GM12872 (cell line): ENCODE data around the gene SNX14.

Experiments used
- CTCF ChIP-seq: IDR thresholded peaks from 3 replicates; pipeline ENCODE4 v1.5.1; 2011; ENCODE audit warnings: low read depth, mild to moderate bottlenecking, low read length, moderate library complexity; ENCODE audit not compliant: insufficient read depth

Gene SNX14

GRCh38 chr6:85463621-85464259, 129.9 kb downstream of the SNX14 start:
- no peak for TF ChIP-seq CTCF

DNA sequence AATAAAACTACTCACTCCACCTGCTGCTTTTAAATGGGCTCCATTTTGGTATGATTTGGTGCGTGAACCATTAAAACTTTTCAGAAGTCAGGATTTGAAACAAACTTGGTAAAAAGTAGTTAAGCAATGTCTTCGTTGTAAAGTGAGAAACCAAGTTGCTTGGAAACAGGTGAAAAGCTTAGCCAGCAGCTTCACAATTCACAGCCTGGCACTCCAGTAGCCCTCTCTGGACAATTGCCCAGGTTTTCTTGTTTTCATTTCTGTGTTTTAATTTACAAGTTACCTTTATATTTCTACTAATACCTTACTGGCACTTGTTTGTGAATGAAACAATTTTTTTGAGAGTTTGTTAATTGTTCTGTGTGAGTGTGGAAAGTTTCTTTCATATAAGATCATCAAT, 131.0 kb downstream of the SNX14 start:
- TF ChIP-seq CTCF: no peak

GRCh38 chr6:85461798-85462170, 131.9 kb downstream of the SNX14 start:
- no peak for TF ChIP-seq CTCF

DNA sequence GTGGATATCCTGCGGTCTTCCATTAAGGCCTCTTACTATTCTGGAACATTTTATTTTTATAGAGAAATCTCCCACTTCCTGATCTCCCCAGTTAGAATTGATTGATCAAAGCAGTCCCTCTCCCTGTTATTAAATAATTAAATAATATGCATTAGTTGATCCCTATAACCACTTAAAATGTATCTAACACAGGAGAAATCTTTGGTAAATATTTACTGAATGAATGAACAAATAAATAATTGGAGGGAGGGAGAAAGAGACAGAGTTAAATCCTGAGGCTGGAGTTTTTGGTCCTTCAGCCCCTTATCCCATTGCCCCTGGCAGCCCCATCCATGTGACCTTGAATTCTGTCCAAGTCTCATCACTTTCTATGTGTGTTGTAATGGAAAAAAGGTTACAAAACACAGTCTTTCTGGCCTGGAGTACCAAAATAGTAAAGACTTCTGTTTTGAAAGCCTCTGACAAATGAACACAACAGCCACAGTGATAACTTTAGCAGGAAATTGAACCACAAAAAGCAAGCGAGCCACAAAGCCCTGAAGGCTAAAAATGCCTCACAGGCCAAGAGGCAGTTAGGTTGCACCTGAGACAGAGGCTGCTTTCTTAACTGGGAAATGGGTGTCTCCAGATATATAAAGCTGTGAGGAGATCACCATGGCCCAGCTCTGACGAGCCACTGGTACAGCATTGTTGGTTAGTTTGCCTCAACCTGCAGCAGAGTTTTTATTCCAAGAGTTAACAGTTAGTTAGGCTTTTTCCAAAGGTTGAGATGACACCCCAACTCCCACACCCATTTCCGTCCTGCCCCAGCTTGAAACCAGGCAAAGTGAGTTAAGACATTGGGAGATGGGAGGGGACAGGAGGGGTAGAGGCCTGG, 132.5 kb downstream of the SNX14 start:
- no peak for TF ChIP-seq CTCF

DNA sequence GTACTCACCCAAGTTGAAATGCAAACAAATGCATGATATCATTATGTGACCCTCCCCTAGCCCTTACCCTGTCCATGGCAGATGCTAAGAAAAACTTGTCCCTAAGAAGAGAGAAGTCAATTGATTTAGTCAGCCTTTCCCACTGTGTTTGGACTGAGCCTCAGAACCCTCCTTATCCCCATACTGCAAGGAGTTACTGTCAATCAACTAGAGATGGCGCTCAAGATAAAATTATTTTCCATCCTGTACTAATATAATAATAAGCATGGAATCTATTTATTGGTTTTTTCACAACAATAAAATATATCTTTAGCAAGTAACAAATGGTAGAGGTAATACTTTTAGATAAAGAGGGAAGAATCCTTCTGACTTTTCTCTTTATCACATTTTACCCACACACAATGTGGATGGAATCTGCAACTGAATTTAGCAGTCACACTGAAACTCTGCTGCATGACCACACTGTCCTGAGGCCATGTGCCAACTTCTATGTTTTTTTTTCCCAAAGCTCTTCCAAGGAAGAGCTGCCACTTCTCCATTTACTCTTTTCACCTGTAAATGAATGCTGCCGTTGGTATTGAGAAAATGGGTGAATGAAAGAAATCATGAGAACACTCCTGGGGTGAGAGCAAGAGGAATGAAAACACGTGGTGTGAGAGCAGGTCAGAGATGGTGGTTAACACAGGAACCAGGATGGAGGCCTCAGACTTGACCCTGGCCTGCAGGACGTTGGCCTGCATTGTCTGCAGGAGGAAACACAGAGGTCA, 133.3 kb downstream of the SNX14 start:
- no peak for TF ChIP-seq CTCF

DNA sequence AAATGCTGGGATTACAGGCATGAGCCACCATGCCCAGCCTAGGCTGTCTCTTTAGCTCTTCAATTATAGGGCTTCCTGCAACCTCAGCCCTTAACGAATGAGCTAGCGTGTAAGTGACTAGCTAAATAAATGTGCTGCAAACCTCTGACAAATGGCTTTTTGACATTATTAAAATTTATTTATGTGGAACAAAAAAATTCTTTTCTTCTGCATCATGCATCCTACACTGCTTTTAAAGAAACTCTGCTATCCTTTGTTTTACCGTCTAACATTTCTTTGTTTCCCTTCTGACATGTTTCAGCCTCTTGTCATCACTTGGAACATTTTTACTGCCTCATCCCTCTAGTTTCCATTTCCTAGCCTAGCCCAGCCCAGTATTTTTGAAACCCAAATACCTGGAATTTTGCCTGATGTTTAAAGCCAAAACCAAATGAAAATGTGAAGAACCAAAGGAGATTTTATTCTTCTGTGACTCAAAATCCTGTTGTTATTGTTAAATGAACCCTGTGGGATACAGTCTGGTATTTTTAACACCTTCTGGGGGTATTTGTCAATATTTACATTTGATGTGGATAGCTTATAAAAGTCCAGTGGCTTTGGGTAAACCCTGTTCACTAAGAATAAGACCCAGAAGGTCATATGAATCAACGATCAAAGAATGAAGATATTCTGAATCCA, 134.3 kb downstream of the SNX14 start:
- no peak for TF ChIP-seq CTCF

DNA sequence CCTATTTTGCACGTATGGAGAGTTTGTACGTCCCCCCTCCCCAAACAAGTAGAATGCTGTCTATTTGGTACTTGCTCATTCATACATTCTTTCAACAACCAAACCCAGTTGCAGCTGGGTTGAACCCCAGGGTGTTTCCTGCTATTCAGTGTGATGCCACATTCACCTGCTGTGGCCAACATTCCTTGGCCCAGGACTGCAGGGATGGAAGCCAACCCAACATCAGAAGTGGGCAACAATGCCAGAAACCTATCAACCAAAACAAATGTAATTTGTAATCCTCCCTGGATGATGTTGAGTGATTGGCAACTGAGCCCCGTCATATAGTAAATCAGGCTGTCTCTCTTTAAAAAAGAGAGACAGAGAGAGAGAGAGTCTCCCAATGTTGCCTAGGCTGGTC, 134.9 kb downstream of the SNX14 start:
- TF ChIP-seq CTCF: no peak
